ENCODE results near the gene SMARCD3. TPM values are rescaled to one million over a fixed set of nuclear protein-coding genes. Genes with fewer than 3 reads are reported as not detected.

Gene SMARCD3
- total RNA-seq, 4 donors from 2014 or later: 21.3 to 80.7 (median 43.3) TPM

DNA sequence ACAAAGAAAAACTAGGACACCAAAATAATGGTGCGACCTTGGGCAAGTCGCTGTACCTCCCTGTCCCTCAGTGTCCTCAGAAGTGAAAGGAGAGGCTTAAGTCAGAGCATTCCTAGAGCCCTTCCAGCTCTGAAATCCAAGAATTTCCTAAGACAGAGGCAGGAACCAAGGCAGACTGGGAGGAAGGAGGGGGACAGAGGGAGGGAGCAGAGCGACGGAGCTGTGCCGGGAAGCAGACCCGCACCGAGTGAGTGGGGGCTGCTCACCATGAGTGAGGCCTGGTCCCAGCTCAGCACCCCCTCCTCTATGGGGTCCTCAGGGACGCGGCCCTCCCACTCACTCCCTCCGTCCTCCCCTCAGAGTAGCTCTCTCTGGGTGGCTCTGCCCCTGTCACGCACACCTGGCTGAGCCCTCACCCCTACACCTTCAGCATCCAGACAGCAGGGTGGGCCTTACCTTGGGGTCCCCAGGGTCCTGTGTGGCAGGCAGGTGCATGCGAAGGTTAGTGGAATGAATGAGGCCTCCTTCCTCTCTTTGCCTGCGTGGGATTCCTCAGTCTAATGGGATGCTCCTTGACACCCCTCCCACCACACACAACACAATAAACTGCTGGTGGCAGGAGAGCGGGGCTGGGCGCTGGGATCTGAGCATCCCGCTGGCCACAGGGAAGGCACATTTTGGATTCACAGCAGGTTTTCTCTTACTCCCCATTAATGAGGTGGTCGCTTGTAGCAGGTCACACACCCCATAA lies 4.6 kb upstream of the SMARCD3 start:
- Histone ChIP-seq H3K4me1 (peaks cover 0 to 22% of the 10 kb centered on the region in 2 donors), H3K36me3 (no peaks in the 10 kb centered on the region), H3K27me3 (no peaks in the 10 kb centered on the region), H3K4me3 (peak overlapping the region in 1 of 2 donors; percentile 75), H3K27ac (peak overlapping the region; percentile 95 to 97), H3K9me3 (no peaks in the 10 kb centered on the region)
- TF ChIP-seq, protein P1, sequence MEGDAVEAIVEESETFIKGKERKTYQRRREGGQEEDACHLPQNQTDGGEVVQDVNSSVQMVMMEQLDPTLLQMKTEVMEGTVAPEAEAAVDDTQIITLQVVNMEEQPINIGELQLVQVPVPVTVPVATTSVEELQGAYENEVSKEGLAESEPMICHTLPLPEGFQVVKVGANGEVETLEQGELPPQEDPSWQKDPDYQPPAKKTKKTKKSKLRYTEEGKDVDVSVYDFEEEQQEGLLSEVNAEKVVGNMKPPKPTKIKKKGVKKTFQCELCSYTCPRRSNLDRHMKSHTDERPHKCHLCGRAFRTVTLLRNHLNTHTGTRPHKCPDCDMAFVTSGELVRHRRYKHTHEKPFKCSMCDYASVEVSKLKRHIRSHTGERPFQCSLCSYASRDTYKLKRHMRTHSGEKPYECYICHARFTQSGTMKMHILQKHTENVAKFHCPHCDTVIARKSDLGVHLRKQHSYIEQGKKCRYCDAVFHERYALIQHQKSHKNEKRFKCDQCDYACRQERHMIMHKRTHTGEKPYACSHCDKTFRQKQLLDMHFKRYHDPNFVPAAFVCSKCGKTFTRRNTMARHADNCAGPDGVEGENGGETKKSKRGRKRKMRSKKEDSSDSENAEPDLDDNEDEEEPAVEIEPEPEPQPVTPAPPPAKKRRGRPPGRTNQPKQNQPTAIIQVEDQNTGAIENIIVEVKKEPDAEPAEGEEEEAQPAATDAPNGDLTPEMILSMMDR (IDR thresholded peaks at IDR 0.05): no peak
- no peak for TF ChIP-seq POLR2A (IDR thresholded peaks at IDR 0.05)
- DNase-seq: no peak
- intact Hi-C loops (cut with DNase I; ENCODE audit: low total_unique reads): no loop called here

DNA sequence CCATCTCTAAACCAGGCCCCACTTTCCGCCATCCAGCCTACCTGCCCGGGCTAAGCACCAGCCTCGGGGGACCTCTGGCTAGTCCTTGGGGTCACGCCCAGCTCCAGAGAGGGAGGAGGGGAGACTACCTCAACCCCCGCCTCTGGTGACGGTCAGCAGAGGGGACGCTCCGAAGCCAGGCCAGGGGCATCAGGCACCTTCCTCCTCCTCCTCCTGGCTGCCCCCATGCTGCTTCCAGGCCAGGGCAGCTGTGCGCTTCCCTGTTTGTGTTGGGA lies 4.0 kb upstream of the SMARCD3 start:
- no peaks in the 10 kb centered on the region for H3K36me3 ChIP-seq
- no peak for TF ChIP-seq POLR2A (IDR thresholded peaks at IDR 0.05)
- TF ChIP-seq, protein P1 (IDR thresholded peaks at IDR 0.05): no peak
- DNase-seq: no peak
- H3K4me1 ChIP-seq: peaks cover 0 to 22% of the 10 kb centered on the region in 2 donors
- peak overlapping the region; percentile 95 to 97 for H3K27ac ChIP-seq
- intact Hi-C loops (cut with DNase I; ENCODE audit: low total_unique reads): no loop called here
- H3K27me3 ChIP-seq: no peaks in the 10 kb centered on the region
- no peaks in the 10 kb centered on the region for H3K9me3 ChIP-seq
- H3K4me3 ChIP-seq: peak overlapping the region; percentile 63 to 75

DNA sequence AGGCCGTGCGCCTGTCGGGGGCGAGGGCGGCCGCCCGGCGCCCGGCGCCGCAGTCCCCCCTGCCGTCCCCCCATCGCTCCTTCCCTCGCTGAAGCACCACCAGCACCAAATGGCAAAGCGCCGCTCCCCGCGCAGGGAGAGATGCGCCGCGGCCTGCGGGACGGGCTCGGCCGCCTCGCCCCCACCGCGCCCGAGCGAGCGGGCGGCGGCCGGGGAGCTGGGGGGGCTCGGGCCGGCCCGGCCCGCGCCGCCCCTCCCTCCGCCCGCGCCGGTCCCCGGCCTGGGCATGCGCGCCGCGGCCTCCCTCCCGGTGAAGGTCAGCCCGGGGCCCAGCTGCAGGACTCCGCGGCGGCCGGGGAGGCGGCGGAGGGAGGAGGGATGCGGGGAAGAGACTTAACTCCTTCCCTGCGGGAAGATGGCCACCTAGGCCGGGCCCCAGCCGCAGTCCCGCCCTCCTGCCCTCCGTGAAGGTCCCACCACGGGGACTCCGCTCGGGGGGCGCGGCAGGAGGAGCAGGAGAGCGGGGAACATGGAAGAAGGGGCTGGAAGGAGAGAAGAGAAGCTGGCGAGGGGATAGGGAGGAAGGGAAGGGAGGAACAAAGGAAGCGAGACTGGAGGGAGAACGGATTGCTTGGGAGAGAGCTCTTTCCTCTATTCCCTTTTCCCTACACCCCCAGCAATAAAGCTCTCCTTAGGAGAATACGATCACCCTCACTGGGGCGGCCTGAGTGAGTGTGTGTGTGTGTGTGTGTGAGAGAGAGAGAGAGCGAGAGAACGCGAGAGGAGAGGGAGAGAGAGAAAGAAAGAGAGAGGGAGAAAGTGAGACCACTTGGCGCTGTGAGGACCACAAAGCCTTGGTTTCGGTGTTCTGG lies 3.4 kb upstream of the SMARCD3 start:
- peak overlapping the region; percentile 63 to 75 for H3K4me3 ChIP-seq
- H3K36me3 ChIP-seq: no peaks in the 10 kb centered on the region
- DNase-seq: peak; percentile 74 to 78
- TF ChIP-seq POLR2A (IDR thresholded peaks at IDR 0.05): peak in 1 of 2 donors; percentile 40
- TF ChIP-seq, protein P1 (IDR thresholded peaks at IDR 0.05): peak in 1 of 4 experiments; percentile 6
- no peaks in the 10 kb centered on the region for H3K9me3 ChIP-seq
- intact Hi-C loops (cut with DNase I; ENCODE audit: low total_unique reads): no loop called here
- peak overlapping the region; percentile 95 to 97 for H3K27ac ChIP-seq
- peaks cover 0 to 28% of the 10 kb centered on the region in 2 donors for H3K4me1 ChIP-seq
- H3K27me3 ChIP-seq: no peaks in the 10 kb centered on the region

GRCh38 chr7:151251328-151251688 lies 2.8 kb upstream of the SMARCD3 start:
- Histone ChIP-seq H3K9me3 (no peaks in the 10 kb centered on the region), H3K27ac (peak overlapping the region; percentile 95 to 97), H3K36me3 (no peaks in the 10 kb centered on the region), H3K27me3 (no peaks in the 10 kb centered on the region), H3K4me3 (peak overlapping the region; percentile 63 to 75), H3K4me1 (peaks cover 0 to 31% of the 10 kb centered on the region in 2 donors)
- DNase-seq: peak in 1 of 2 donors; percentile 67
- intact Hi-C loops (cut with DNase I; ENCODE audit: low total_unique reads): no loop called here
- TF ChIP-seq POLR2A (IDR thresholded peaks at IDR 0.05): no peak
- TF ChIP-seq, protein P1 (IDR thresholded peaks at IDR 0.05): no peak

All from uterus (tissue), 4 donors.